Right ventricle myocardium inferior (tissue), 1 donor: ENCODE data around the gene DMRT3. TPM values are rescaled to one million over a fixed set of nuclear protein-coding genes. Genes with fewer than 3 reads are reported as not detected.

Experiments
- ATAC-seq: fragments of 200-7000 bp; cut with Tn5 transposase; one replicate; pipeline ENCODE4 v1.9.1; 2020; ENCODE audit warnings: mild to moderate bottlenecking, moderate library complexity
- DNase-seq: peaks from one replicate; pipeline ENCODE4 v3.0.0; 2021; ENCODE audit errors: missing footprints
- intact Hi-C: fragments of 100-400 bp; cut with DNase I; formaldehyde crosslinking; loops from one replicate; pipeline ENCODE4 v1.11.0; 2022
- total RNA-seq: library from RNA; stranded (reverse); fragmentation: NEBNext Ultra II Directional; extraction: Animal tissue kit (Norgen Biotek cat#: 25700); gene quantifications from one replicate; pipeline ENCODE4 v1.2.1, GENCODE V29; 2021
- donor health status: DM: no; HTN: yes; CAD: no; lungs with severe emphysema.

Gene DMRT3
- total RNA-seq, 1 donor from 2014 or later, result not detected

GRCh38 chr9:1034271-1034670, 57.8 kb downstream of the DMRT3 start:
- intact Hi-C loops, result no loop called here
- DNase-seq, result no peak
- no peak for ATAC-seq

GRCh38 chr9:1039589-1039988, 63.1 kb downstream of the DMRT3 start:
- intact Hi-C loops, result no loop called here
- no peak for ATAC-seq
- no peak for DNase-seq

Other genes starting within 250 kb of the DMRT3 start
- gene DMRT1, start 135.0 kb upstream of the DMRT3 start, total RNA-seq, result not detected
- gene DMRT2, start 73.7 kb downstream of the DMRT3 start, total RNA-seq, result not detected